Epithelial cell of prostate (primary cell): ENCODE results near the gene CDH20.
A peak's percentile ranks its signal among the peaks of the same experiment; 100 is the strongest.

ENCODE experiments used
- DNase-seq: peaks from one replicate; pipeline ENCODE4 v3.0.0-alpha.2; 2011; ENCODE audit warnings: low read depth, low spot score
- H3K27ac ChIP-seq: fragments of 450-650 bp; 2 replicates; pipeline ENCODE4 v1.5.1; 2017; ENCODE audit warnings: mild to moderate bottlenecking

CDH20 gene

DNA sequence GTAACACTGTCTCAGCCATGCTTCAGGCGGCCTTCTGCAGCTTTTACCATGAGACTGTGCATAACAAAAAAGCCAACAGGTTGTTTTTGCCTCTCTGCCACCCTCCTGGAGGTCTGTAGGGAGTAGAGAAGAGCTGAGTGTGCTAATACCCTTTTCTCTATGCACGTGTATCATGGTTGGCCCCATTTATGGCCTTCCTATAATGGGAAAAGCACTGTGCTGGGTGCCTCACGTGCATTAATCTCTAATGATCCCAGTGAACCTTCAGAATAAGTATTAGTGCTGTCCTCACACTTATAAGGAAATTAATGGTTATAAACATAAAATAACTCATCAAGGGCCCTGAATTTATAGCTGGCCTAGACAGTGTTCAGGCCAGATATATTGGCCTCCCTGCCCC, 164.2 kb downstream of the CDH20 start:
- DNase-seq = no peak
- no peak overlapping the region for H3K27ac ChIP-seq

DNA sequence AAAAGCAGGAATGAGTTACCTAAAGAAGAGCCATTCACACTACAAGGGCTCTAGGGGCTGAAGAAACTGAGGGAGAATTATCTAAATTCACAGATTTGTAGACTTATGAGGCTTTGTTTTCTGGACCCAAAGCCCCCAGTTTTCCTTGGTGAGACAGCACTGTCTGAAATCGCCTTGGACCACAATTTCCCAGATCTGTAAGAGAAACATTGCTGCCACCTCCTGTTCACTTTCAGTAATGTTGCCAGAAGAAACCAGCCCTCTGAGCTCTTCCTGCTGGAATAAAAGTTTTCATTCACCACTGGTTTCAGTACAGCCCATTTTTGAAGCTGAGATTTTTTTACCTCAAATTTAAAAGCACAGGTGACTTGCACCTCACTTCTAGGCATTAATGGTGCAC, 169.2 kb downstream of the CDH20 start:
- DNase-seq = peak; percentile 1
- no peak overlapping the region for H3K27ac ChIP-seq

DNA sequence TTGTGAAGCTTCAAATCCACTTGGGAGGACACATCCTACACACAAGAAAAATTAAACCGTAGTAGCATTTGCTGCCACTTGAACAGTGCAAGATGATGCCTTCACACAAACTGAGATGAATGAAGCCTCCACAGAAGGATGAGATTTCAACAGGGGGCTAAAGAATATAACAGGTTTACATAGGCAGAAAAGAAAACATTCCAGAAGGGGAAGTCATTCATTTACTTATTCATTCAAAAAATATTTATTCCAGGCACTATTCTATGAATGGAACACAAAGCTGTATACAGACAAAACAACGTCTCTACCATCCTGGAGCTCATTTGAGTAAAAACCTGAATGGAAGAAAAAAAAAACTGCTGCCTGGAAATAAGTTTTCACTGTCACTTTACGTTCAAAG, 170.5 kb downstream of the CDH20 start:
- H3K27ac ChIP-seq = no peak overlapping the region
- no peak for DNase-seq

DNA sequence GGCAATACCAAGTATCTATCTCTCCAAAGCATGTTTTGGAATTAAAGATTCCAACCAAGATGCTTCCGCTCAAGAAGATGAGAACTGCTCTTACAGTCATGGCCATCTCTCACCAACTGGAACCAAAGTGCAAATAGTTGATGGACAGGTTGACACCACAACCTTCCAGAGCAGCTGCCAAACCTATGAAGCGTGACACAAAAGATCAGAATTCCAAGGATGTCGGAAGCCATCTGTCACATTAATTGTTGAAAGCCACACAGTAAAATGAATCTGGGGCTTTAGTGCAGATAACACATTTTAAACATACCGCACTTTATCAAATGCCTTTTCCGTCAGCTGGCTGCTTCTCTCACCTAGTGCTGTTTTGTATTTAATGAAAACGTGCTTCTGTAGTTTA, 195.7 kb downstream of the CDH20 start:
- DNase-seq = no peak
- no peak overlapping the region for H3K27ac ChIP-seq

DNA sequence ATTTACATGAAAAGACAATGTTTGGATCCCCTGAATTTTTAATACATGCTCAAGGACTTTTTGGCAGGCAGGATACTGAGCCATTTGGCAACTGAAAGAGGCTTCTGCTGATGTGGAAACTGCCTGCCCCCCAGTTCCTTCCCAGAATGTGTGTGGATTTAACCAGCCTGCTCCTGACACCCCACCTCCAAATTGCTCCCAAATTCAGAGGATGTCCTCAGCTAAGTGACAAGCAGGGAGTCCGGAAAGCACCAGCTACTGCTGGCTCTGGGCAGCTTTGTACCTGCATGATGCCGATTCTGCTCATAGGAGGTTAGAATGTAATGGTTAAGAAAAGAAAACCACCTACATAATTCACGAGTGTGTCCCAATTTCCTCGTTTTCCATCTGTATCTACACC, 197.5 kb downstream of the CDH20 start:
- DNase-seq = no peak
- no peak overlapping the region for H3K27ac ChIP-seq

DNA sequence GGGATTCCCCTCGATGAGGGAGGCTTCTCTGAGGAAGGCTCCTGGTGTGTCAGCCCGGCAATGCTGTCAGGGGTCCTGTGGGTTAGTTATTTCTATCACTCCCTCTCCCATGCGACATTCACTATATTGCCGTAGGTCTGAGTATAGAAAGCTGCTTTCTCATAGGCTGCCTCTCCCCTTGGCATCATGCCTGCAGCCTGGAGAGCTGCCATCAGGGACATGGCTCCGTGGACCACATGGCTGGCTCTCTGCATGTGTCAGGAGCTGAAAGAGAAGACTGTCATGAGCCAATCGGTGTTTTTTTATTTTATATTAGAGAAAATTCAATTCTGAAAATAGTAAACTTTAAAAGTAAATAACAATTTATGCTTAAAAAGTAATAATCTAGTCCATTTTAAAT, 198.0 kb downstream of the CDH20 start:
- DNase-seq = no peak
- no peak overlapping the region for H3K27ac ChIP-seq

DNA sequence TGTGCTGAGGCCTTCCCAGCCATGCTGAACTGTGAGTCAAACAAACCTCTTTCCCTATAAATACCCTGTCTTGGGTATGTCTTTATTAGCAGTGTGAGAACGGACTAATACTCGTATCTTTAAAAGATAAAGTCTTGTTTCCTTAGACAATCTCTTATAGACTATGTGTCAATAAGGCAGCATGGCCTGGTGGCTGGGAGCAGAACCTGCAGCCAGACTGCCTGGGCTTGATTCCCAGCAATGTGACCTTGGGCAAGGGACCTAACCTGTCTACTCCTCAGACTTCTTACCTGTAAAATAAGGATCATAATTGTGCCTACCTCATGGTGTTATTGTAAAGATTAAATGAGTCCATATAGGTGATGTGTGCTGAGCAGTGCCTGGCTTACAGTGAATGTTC, 198.7 kb downstream of the CDH20 start:
- no peak overlapping the region for H3K27ac ChIP-seq
- DNase-seq = no peak

DNA sequence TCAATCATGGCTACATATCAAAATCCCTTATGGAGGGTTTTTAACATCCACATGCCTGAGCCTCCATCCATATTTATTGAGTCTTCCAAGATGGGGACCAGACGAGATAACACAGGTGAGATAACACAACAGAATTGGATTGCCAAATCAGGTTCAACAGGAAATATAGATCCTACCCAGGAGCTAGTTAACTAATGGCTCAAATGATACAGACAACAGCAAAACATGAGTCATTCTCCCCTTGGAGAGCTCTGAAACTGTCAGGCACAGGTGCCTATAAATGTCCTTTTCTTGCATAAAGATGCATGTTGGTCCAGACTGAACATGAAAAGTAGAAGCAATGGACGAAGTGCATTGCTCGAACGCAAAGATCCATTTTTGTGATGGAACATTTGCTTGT, 202.2 kb downstream of the CDH20 start:
- H3K27ac ChIP-seq = no peak overlapping the region
- no peak for DNase-seq

DNA sequence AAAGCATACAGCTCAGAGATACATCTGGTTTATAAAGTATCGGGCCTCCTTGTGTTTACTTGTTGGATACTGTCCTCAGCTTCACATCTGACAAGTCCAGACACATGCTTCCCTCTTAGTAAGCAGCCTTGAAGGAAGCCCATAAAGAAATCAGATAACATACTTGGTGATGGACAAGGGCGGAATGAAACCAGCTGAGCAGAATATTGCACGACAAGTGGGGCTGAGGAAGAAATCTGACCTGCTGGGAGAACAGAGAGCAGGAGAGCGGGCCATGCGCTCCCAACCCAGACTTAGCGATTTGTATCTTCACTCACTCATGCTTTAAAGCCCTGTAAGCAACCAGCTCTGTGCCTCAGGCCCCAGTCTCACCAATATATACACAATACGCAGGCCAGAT, 208.4 kb downstream of the CDH20 start:
- peak; percentile 84 for DNase-seq

DNA sequence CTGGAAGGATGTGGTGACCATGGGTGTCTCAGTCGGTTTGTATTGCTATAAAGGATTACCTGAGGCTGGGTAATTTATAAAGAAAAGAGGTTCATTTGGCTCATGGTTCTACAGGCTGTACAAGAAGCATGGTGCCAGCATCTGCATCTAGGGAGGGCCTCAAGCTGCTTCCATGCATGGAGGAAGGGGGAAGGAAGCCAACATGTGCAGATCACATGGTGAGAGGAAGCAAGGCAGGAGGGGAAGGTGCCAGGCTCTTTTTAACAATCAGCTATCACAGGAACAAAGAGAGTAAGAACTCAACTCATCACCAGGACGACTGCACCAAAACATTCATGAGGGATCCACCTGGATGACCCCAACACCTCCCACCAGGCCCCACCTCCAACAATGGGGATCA, 209.4 kb downstream of the CDH20 start:
- no peak for DNase-seq
- no peak overlapping the region for H3K27ac ChIP-seq

More for the DNA sequence above, 208.4 kb downstream of the CDH20 start:
- peak overlapping the region; percentile 46 for H3K27ac ChIP-seq

DNA sequence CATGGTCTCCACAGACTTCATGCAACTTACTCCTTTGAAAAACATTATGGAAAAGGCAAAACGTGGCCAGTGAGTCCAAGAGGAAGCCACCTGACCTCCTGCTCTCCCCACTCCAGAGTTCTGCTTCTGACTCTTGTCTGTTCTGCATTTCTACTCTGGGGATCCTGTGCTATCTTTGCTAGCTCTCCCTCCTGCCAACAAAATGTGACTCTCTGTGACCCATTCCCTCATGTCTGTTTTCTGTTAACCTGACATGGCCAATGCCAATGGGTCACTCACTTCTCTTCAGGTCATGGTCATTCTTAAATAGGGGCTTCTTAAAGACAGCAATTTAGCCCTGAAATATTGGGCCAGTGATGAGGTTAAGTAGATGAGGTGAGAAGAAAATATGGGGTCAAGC, 210.3 kb downstream of the CDH20 start:
- DNase-seq = no peak
- no peak overlapping the region for H3K27ac ChIP-seq

DNA sequence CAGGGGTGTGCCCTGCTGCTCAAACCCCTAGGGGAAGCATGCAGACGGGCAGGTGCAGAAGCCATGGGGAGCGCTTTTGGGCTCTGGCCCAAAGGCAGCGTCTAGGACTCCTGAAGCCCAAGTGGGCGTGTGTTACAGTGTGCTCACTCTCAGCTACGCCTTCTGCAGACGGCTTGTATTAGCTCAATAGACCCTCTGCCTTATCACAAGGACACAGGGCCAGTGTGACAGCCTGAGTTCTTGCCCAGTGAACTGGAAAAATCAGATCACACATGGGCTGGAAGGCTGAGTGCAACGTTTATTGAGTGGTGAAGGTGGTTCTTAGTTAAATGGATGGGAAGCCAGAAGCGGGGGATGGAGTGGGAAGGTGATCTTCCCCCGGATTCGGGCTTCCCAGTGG, 210.9 kb downstream of the CDH20 start:
- DNase-seq = no peak
- no peak overlapping the region for H3K27ac ChIP-seq

DNA sequence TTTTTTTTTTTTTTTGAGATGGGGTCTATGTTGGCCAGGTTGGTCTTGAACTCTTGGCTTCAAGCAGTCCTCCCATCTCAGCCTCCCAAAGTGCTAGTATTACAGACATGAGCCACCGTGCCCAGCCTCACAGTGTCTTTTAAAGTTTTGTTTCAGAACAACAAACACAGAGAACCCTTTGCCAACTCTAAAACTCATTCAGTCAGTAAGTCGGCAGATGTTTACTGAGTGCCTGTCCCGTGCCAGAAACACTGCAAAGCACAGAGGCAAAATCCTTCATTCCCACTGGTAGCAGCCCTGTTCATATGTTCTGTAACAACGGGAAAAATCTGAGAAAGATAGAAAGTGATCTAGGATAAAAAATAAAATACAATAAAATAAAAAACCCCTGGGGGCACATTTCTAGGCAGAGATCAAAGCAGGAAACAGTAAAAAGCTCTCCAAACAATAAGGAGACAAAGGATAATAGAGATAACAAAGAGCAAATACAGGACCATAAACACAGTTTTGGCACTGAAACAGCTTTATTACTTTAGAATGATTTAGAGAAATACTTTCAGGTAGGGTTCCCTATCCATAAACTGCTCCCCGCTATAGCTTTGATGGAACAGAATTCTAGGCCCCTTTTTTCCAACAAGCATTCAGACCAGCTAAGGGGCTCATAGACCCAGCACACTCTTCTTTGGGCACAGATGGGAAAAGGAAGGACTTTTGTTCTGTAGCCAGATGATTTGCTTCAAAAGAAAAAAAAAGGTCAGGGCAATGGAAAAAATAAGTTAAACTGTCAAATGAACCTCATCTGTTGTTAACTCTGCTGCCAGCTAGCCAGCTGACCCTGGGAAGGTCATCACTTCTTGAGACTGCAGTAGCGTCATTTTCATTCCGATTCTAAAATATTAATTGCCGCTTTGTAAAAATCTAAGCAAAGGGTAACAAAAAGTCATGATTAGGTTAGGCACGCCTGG, 212.3 kb downstream of the CDH20 start:
- no peak for DNase-seq
- no peak overlapping the region for H3K27ac ChIP-seq

DNA sequence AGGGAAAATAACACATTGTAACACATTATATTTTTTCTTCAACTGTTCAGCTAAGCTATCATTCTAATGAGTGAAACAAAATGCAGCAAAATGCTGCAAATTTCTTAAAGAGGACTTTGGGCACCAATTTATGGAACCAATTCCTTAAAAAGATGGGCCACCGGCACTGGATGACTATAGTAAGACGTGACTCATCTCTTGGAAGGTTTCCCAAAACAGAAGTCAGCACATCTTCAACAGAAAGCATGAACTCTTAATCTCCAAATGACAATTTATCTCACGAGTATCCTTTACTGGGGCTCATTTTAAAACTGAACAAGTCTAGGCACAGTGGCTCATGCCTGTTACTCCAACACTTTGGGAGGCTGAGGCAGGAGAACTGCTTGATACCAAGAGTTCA, 213.4 kb downstream of the CDH20 start:
- no peak overlapping the region for H3K27ac ChIP-seq
- no peak for DNase-seq

DNA sequence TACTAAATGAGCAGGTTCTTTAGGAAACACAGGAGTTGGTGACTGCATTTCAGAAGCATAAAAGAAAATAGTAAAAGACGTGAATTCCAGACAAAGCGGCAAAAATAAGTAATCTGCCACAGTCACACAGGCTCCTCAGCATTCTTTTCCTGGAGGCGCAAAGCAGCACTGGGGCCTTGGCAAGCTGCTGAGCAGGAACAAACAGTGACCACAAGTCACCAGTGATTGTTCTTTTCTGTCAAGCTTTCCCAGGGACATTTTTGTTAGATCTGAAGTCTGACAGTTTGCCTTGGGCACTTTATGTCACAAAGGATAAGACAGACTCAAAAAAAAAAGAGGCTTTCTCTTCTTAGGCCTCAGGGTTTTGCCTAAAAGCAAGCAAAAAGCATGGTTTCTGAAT, 216.2 kb downstream of the CDH20 start:
- no peak for DNase-seq
- no peak overlapping the region for H3K27ac ChIP-seq

DNA sequence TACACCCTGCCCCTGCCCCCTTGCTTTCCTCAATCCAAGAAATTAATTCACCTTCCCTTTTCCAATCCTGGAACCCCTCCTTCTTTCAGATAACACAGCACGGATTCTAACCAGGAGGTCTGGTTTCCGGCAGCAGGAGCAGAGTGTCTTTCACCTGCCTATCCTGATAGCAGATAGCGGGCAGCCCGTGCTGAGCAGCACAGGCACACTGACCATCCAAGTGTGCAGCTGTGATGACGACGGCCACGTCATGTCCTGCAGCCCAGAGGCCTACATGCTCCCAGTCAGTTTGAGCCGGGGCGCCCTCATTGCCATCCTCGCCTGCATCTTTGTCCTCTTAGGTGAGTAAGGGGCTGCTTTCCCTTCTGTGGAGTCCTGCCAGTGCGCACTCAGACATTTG, 216.7 kb downstream of the CDH20 start:
- no peak overlapping the region for H3K27ac ChIP-seq
- DNase-seq = no peak

DNA sequence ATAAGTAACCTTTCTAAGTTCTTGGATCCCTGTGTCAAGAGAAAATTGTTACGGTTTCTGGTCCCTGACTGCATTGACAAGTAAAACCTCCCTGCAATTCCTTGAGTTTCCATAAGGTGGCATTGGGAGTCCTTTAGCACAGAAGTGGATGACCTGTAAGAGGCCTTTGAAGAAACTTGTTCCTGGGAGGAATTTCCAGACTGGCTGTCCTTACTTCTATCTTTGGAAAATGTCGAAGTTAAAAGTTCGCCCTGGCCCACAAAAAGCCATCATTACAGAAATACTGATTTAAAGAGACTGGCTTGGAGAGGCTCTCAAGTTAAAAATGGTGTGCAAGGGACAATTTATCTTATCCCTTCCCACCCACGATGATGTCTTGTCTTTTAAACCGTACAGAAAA, 218.4 kb downstream of the CDH20 start:
- H3K27ac ChIP-seq = no peak overlapping the region
- no peak for DNase-seq

DNA sequence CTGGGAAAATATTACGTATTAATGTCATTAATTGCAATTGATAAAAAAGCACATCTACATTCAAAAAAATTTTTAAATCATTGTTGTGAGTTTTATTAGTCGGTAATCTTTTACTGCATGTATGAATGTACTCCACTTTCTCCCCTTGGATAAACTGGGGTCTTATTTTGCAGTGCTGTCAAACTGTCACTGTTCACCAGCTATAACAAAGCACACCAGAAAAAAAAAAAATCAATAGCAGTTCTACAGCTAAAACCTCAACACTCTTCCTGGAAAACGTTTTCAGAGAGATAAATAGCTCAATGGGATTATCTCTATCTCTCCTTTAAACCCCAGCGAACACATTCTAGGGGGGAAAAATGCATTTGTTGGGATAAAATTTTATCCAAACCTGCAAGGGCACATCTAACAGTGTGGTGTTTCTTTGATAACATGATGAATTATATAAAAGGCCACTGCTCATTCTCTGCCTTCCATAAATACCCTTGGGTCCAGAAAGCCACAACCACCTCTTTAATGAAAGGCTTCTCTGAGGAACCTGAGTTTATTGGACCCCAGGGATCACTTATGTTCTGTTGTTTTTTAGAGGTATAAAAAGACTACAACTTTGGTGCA, 219.9 kb downstream of the CDH20 start:
- no peak overlapping the region for H3K27ac ChIP-seq
- no peak for DNase-seq

DNA sequence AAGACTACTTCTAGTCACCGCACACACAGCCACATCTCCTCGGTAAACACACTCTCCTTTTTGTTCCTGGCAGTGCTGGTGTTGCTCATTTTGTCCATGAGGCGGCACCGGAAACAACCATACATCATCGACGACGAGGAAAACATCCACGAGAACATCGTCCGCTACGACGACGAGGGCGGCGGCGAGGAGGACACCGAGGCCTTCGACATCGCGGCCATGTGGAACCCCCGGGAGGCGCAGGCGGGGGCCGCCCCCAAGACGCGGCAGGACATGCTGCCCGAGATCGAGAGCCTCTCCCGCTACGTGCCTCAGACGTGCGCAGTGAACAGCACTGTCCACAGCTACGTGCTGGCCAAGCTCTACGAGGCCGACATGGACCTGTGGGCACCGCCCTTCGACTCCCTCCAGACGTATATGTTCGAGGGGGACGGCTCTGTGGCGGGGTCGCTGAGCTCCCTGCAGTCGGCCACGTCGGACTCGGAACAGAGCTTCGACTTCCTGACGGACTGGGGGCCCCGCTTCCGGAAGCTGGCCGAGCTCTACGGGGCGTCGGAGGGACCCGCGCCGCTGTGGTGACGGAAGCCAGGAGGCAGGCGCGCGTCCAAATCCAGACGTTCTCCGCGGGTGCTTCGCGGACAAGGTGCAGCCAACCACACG, 221.0 kb downstream of the CDH20 start:
- H3K27ac ChIP-seq = no peak overlapping the region
- no peak for DNase-seq

DNA sequence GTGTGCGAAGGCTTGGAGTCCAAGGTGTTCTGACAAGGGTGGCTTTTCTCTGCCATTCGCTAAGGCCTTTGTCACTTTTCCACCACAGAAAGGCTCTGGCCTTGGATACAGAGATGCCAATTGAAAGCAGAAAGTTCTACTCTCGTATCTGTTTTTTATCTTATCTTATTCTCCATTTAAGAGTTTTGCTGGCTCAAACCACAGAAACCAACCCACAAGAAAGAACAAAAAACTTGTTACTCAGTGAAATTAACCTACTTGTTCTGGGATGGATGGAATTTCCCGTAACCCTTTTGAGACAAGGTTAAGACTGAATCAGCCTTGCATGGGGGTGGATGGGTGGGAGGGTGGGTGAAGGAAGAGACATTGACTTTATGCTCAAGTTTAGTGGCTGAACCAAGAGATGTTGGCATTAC, 221.7 kb downstream of the CDH20 start:
- DNase-seq = no peak
- H3K27ac ChIP-seq = no peak overlapping the region

DNA sequence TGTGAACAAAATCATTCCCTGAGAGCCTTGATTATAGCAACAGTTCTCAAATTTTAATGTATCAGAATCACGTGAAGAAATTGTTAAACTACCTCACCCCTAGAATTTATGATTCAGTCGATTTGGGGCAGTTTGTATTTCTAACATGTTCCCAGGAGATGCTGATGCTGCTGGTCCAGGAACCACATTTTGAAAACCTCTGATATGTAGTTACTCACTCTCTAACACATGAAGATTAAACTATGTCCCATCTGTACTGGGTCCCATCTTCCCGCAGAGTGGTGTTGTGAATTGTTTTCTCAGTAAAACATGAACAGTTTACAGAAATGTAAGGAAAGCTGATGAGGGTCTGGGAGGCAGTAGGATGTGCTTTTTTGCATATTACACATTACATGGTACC, 223.1 kb downstream of the CDH20 start:
- no peak for DNase-seq
- no peak overlapping the region for H3K27ac ChIP-seq
